GM12878 (cell line): ENCODE results near the gene MBD3L5. TPM values are rescaled to one million over a fixed set of nuclear protein-coding genes. Genes with fewer than 3 reads are reported as not detected.

Experiments
- ATAC-seq: fragments of 200-7000 bp; cut with Tn5 transposase; 3 replicates; pipeline ENCODE4 v1.9.1; 2020; ENCODE audit warnings: mild to moderate bottlenecking, moderate library complexity
- BruUV-seq: library from RNA; stranded (reverse); fragments of 400-500 nt; replicated peaks from 2 replicates; lab custom pipeline; 2021; lab: Mats Ljungman, UMichigan
- CTCF ChIA-PET: fragments of 300-600 bp; sonication (Branson Sonifier 250); formaldehyde crosslinking; extraction: SDS; loops from one replicate; lab custom pipeline; 2021; ENCODE audit warnings: inconsistent platforms; lab: Yijun Ruan, JAX
- POLR2A ChIA-PET: fragments of 350-600 bp; formaldehyde crosslinking; extraction: SDS; loops from one replicate; lab custom pipeline; 2021; ENCODE audit warnings: inconsistent platforms; lab: Charles Lee
- RAD21 ChIA-PET: fragments of 300-600 bp; sonication (Branson Sonifier 250); formaldehyde crosslinking; loops from one replicate; lab custom pipeline; 2023; ENCODE audit warnings: antibody characterized with exemption; ENCODE audit not compliant: unreplicated experiment; lab: Charles Lee
- SMC1A ChIA-PET: fragments of 300-600 bp; sonication (Branson Sonifier 250); formaldehyde crosslinking; loops from one replicate; lab custom pipeline; 2023; ENCODE audit not compliant: unreplicated experiment, uncharacterized antibody; lab: Charles Lee
- DNase-seq: peaks from one replicate; pipeline ENCODE4 v3.0.0-alpha.2; 2011; ENCODE audit warnings: low read depth, low spot score
- FAIRE-seq: peaks from 3 replicates; lab custom pipeline; 2011; peaks lifted over from hg19 to GRCh38; lab: Jason Lieb, UNC
- H2AFZ ChIP-seq: 2 replicates; pipeline ENCODE4 v1.6.0; 2011; ENCODE audit warnings: low read depth, low read length, control low read depth; ENCODE audit not compliant: control insufficient read depth
- H3K27ac ChIP-seq: 2 replicates; pipeline ENCODE4 v1.5.1; 2011; ENCODE audit warnings: control low read depth; ENCODE audit not compliant: control insufficient read depth, insufficient read depth
- H3K27me3 ChIP-seq, 2 experiments: replicated peaks in 1 of 2; 2 replicates each; pipeline versions ENCODE4 v1.6.0 to v1.6.1; 2011; ENCODE audit warnings: low read length in 1 of 2; ENCODE audit not compliant: control insufficient read depth in 2 of 2, insufficient read depth in 2 of 2
- H3K36me3 ChIP-seq, 2 experiments: 2 replicates each; pipeline ENCODE4 v1.5.1; 2011; ENCODE audit warnings: low read length in 1 of 2; ENCODE audit not compliant: control insufficient read depth in 2 of 2, insufficient read depth in 2 of 2
- H3K4me1 ChIP-seq: 2 replicates; pipeline ENCODE4 v1.6.1; 2011; ENCODE audit warnings: mild to moderate bottlenecking, low read length, moderate library complexity, mixed read lengths; ENCODE audit not compliant: control insufficient read depth, insufficient read depth
- H3K4me2 ChIP-seq: 2 replicates; pipeline ENCODE4 v1.6.0; 2011; ENCODE audit warnings: control low read depth; ENCODE audit not compliant: control insufficient read depth, insufficient read depth
- H3K4me3 ChIP-seq: fragments of 200-600 bp; sonication (generic); 2 replicates; pipeline ENCODE4 v1.5.1; 2016
- H3K79me2 ChIP-seq: 2 replicates; pipeline ENCODE4 v1.6.0; 2011; ENCODE audit warnings: low read length; ENCODE audit not compliant: control insufficient read depth, insufficient read depth
- H3K9ac ChIP-seq: 2 replicates; pipeline ENCODE4 v1.8.0; 2011; ENCODE audit warnings: low read length, control low read depth, mixed read lengths; ENCODE audit not compliant: control insufficient read depth, insufficient read depth
- H3K9me3 ChIP-seq: replicated peaks from 3 replicates; pipeline ENCODE4 v1.5.1; 2011; ENCODE audit warnings: mild to moderate bottlenecking, low read length; ENCODE audit not compliant: control insufficient read depth, insufficient read depth
- H4K20me1 ChIP-seq: 2 replicates; pipeline ENCODE4 v1.6.0; 2011; ENCODE audit not compliant: control insufficient read depth, insufficient read depth
- BCL11A ChIP-seq: IDR thresholded peaks from 2 replicates; pipeline ENCODE4 v1.6.1; 2011; ENCODE audit warnings: low read depth, low read length
- BRCA1 ChIP-seq: IDR thresholded peaks from 2 replicates; pipeline ENCODE4 v1.6.1; 2011; ENCODE audit warnings: low read depth, low read length, improper control_type of control experiment
- CHD4 ChIP-seq: fragments of 200-600 bp; sonication (generic); IDR thresholded peaks from 2 replicates; pipeline ENCODE4 v1.6.1; 2016; ENCODE audit warnings: mild to moderate bottlenecking
- EED ChIP-seq: sonication (generic); IDR thresholded peaks from 2 replicates; pipeline ENCODE4 v1.6.1; 2016; ENCODE audit warnings: antibody characterized with exemption, low read depth
- ETV6 ChIP-seq, 2 experiments: fragments of 450-650 bp in 1 of 2; IDR thresholded peaks in 1 of 2; conservative IDR thresholded peaks in 1 of 2; 2 replicates each; pipeline ENCODE4 v1.6.1; 2014; ENCODE audit warnings: antibody characterized with exemption in 1 of 2, borderline replicate concordance in 1 of 2, low read depth in 1 of 2, mild to moderate bottlenecking in 1 of 2, moderate library complexity in 1 of 2
- IRF4 ChIP-seq: IDR thresholded peaks from 2 replicates; pipeline ENCODE4 v1.6.1; 2011; ENCODE audit warnings: low read depth, low read length
- KLF5 ChIP-seq: fragments of 450-650 bp; IDR thresholded peaks from 2 replicates; pipeline ENCODE4 v1.6.1; 2014; ENCODE audit warnings: mild to moderate bottlenecking; ENCODE audit not compliant: partially characterized antibody
- LARP7 ChIP-seq: fragments of 450-650 bp; IDR thresholded peaks from 2 replicates; pipeline ENCODE4 v1.6.1; 2017; ENCODE audit warnings: mild to moderate bottlenecking
- NFIC ChIP-seq: IDR thresholded peaks from 2 replicates; pipeline ENCODE4 v1.6.1; 2012; ENCODE audit warnings: low read depth, mild to moderate bottlenecking, inconsistent platforms, low read length, moderate library complexity
- PAX5 ChIP-seq: IDR thresholded peaks from 2 replicates; pipeline ENCODE4 v1.6.1; 2011; ENCODE audit warnings: low read depth, low read length, borderline replicate concordance
- RAD21 ChIP-seq: IDR thresholded peaks from 2 replicates; pipeline ENCODE4 v1.6.1; 2011; ENCODE audit warnings: mild to moderate bottlenecking, low read depth, low read length, moderate library complexity; ENCODE audit not compliant: insufficient read depth
- RUNX3 ChIP-seq: IDR thresholded peaks from 2 replicates; pipeline ENCODE4 v1.6.1; 2012; ENCODE audit warnings: low read length, inconsistent platforms
- SIN3A ChIP-seq: IDR thresholded peaks from 2 replicates; pipeline ENCODE4 v1.6.1; 2012; ENCODE audit warnings: low read depth, low read length, improper control_type of control experiment
- SMC3 ChIP-seq: IDR thresholded peaks from 2 replicates; pipeline ENCODE4 v1.6.1; 2011; ENCODE audit warnings: low read length, improper control_type of control experiment, borderline replicate concordance
- SUZ12 ChIP-seq: fragments of 200-600 bp; sonication (generic); IDR thresholded peaks from one replicate; pipeline ENCODE4 v1.6.1; 2018; ENCODE audit warnings: antibody characterized with exemption, mild to moderate bottlenecking; ENCODE audit not compliant: unreplicated experiment
- TARDBP ChIP-seq: IDR thresholded peaks from 2 replicates; pipeline ENCODE4 v1.6.1; 2016; ENCODE audit warnings: borderline replicate concordance
- YBX1 ChIP-seq: fragments of 450-650 bp; IDR thresholded peaks from 2 replicates; pipeline ENCODE4 v1.6.1; 2016; ENCODE audit warnings: antibody characterized with exemption
- ZNF217 ChIP-seq: fragments of 450-650 bp; IDR thresholded peaks from 2 replicates; pipeline ENCODE4 v1.6.1; 2017; ENCODE audit warnings: antibody characterized with exemption, mild to moderate bottlenecking
- WGBS: methylation state at CpG from one replicate; pipeline ENCODE4 v1.1.6; 2016; ENCODE audit warnings: low lambda C conversion rate; ENCODE audit not compliant: insufficient replicate concordance, insufficient coverage; ENCODE audit errors: missing lambda C conversion rate; 5-methylcytosine and 5-hydroxymethylcytosine counted together
- in situ Hi-C: fragments of 300-500 bp; cut with MboI; formaldehyde crosslinking; loops from 9 replicates; pipeline ENCODE4 v1.14.3; 2018; ENCODE audit warnings: mixed read lengths
- intact Hi-C: fragments of 100-400 bp; cut with micrococcal nuclease; formaldehyde crosslinking; loops from one replicate; pipeline ENCODE4 v1.14.2; 2022; ENCODE audit not compliant: unreplicated experiment
- polyA plus RNA-seq, 11 experiments: library from polyadenylated mRNA; depleted of rRNA in 4 of 11; unstranded in 6 of 11; stranded (reverse) in 5 of 11; fragments of >200 nt; fragmentation: Nextera tagmentation in 4 of 11; fragmentation: Illumina TruSeq in 1 of 11; extraction: Ambion mirVana in 4 of 11; extraction: Trizol in 1 of 11; gene quantifications; 1 replicate in 1 of 11; 2 replicates in 10 of 11; pipeline versions ENCODE4 v1.2.1 to v1.2.3, GENCODE V29; 2011 to 2016; ENCODE audit warnings: inconsistent platforms in 2 of 11, missing spikeins in 2 of 11, low read depth in 1 of 11
- total RNA-seq, 4 experiments: library from RNA; depleted of rRNA in 3 of 4; stranded (reverse); fragments of >200 nt in 3 of 4; fragmentation: Illumina TruSeq in 1 of 4; extraction: Trizol in 1 of 4; gene quantifications; 2 replicates each; pipeline versions ENCODE4 v1.2.1 to v1.2.3, GENCODE V29; 2013 to 2021
- TF ChIP-seq, protein P1 (sequence below): fragments of 450-650 bp; IDR thresholded peaks from 2 replicates; pipeline ENCODE4 v1.6.1; 2014; ENCODE audit warnings: mild to moderate bottlenecking
- TF ChIP-seq, protein P2 (sequence below): fragments of 150-350 bp; IDR thresholded peaks from 2 replicates; pipeline ENCODE4 v1.6.1; 2014; ENCODE audit warnings: mild to moderate bottlenecking, low read depth, low read length
- TF ChIP-seq, protein P3 (sequence below): IDR thresholded peaks from 2 replicates; pipeline ENCODE4 v1.6.1; 2012; ENCODE audit warnings: low read depth, low read length, improper control_type of control experiment

Gene MBD3L5
- total and polyA plus RNA-seq, 10 of the 15 experiments (the other 5 are each of a cell fraction or from before 2014, with no cell fraction given): not detected

DNA sequence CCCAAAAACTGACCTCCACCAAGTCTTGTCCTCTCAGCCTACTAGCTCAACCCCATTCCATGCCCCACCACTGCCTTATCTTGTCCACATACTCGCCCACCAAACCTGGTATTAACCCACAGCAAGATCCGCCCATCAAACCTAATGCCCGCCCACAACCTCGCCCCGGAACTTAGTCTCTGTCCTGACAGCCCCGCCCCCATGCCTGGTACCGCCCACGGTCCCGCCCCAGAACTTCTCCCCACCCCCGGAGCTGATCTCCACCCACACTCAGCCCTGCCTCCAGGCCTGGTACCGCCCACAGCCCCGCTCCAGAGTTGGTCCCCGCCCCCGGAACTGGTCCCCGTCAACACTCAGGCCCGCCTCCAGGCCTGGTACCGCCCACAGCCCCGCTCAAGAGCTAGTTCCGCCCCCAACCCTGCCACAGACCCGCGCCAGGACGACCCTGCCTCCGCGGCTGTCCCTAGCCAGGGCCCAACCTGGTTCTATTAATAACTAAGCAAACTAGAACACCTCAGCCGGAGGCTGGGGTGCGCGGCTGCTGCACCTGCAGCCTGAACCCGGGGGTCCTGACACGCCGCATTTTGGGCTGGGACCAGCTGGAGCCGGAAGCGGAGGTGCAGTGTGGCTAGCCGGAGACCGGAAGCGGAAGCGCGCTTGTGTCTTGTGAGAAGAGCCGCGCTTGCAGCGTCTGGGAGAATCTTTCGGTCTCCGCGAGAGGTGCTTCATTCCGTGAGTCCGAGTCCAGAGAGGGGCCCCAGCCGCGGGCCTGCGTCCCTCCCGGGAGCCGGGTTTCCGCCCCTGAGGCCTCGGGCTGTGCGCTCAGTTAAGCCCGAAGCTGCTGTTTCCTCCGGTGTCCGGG, 38.9 kb downstream of the MBD3L5 start, which contains the start of gene ZNF557:
Gene ZNF557 (plus strand): TSS at position 662 of the 862 bp plus-strand sequence. CDS start 5,372 bp downstream, outside the sequence.
- Histone ChIP-seq H3K9me3 (peaks cover 4% of the 10 kb centered on the region; the same call in 2 of the 3 replicates), H2AFZ (peak within 1 kb of the TSS; percentile 86), H3K4me3 (peak within 1 kb of the TSS; percentile 91), H3K4me1 (no peaks in the 10 kb centered on the region), H3K79me2 (peaks cover 12% of the 10 kb centered on the region), H3K27me3 (no peaks in the 10 kb centered on the region), H3K27ac (peak within 1 kb of the TSS; percentile 84), H3K36me3 (peaks cover 8 to 12% of the 10 kb centered on the region in 2 experiments), H3K4me2 (peak within 1 kb of the TSS; percentile 69), H3K9ac (peak within 1 kb of the TSS; percentile 91), H4K20me1 (no peaks in the 10 kb centered on the region)
- no TSS peak for BruUV-seq
- DNase-seq (peak; percentile 88), FAIRE-seq (peak; percentile 87), ATAC-seq (peak; percentile 99)
- WGBS: 3% methylated on average over 52 of the region's 56 CpGs
- SMC1A ChIA-PET: interaction anchor here (0.6 to 2.8 kb wide), 13 partner anchors 29 to 708 kb away, joined by 3 to 13 read pairs (median 4); partner anchors contain the start of genes ALKBH7, CLPP and TRAPPC5
- POLR2A ChIA-PET: interaction anchor here (0.6 to 1.9 kb wide), 13 partner anchors 15 to 329 kb away, joined by 3 to 14 read pairs (median 4); no protein-coding TSS in a partner anchor
- CTCF ChIA-PET: interaction anchor here (0.6 to 2.5 kb wide), 12 partner anchors 12 to 329 kb away, joined by 3 to 6 read pairs (median 4); partner anchors contain the start of gene INSR
- in situ Hi-C loops: no loop called here
- RAD21 ChIA-PET: interaction anchor here (0.6 to 2.3 kb wide), 17 partner anchors 30 to 311 kb away, joined by 3 to 15 read pairs (median 5); partner anchors contain the start of genes ARHGEF18 and VAV1
- intact Hi-C loops: no loop called here
- TF ChIP-seq IRF4 (no peak), BRCA1 (no peak), CHD4 (no peak), LARP7 (peak; percentile 64; the same call in 1 of the 2 replicates), EED (peak; percentile 26; the same call in 1 of the 2 replicates), ETV6 (conservative IDR thresholded peaks at IDR 0.05 in 1 of 2, IDR thresholded peaks at IDR 0.05 in 1 of 2; ENCODE audit: borderline replicate concordance in 1 of 2, low read depth in 1 of 2) (peak in 1 of 2 experiments; percentile 78; a peak in 1 of 4 replicates), TARDBP (no peak), BCL11A (0 out of 2 replicates have a peak, but pooled peaks have one; percentile 2), YBX1 (no peak), ZNF217 (no peak), SMC3 (no peak), NFIC (no peak), SUZ12 (no peak), KLF5 (peak; percentile 80), SIN3A (peak; percentile 93), PAX5 (no peak), RAD21 (no peak), RUNX3 (peak; percentile 68)
- TF ChIP-seq, protein P1, sequence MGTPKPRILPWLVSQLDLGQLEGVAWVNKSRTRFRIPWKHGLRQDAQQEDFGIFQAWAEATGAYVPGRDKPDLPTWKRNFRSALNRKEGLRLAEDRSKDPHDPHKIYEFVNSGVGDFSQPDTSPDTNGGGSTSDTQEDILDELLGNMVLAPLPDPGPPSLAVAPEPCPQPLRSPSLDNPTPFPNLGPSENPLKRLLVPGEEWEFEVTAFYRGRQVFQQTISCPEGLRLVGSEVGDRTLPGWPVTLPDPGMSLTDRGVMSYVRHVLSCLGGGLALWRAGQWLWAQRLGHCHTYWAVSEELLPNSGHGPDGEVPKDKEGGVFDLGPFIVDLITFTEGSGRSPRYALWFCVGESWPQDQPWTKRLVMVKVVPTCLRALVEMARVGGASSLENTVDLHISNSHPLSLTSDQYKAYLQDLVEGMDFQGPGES: no peak
- TF ChIP-seq, protein P2, sequence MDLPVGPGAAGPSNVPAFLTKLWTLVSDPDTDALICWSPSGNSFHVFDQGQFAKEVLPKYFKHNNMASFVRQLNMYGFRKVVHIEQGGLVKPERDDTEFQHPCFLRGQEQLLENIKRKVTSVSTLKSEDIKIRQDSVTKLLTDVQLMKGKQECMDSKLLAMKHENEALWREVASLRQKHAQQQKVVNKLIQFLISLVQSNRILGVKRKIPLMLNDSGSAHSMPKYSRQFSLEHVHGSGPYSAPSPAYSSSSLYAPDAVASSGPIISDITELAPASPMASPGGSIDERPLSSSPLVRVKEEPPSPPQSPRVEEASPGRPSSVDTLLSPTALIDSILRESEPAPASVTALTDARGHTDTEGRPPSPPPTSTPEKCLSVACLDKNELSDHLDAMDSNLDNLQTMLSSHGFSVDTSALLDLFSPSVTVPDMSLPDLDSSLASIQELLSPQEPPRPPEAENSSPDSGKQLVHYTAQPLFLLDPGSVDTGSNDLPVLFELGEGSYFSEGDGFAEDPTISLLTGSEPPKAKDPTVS: no peak
- TF ChIP-seq, protein P3, sequence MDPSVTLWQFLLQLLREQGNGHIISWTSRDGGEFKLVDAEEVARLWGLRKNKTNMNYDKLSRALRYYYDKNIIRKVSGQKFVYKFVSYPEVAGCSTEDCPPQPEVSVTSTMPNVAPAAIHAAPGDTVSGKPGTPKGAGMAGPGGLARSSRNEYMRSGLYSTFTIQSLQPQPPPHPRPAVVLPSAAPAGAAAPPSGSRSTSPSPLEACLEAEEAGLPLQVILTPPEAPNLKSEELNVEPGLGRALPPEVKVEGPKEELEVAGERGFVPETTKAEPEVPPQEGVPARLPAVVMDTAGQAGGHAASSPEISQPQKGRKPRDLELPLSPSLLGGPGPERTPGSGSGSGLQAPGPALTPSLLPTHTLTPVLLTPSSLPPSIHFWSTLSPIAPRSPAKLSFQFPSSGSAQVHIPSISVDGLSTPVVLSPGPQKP: peak; percentile 89
